OCI-M1 (cell line): ENCODE data around the gene MACROD2.

Experiments used
- DNase-seq: peaks from one replicate; lab custom pipeline; 2025; lab: John Stamatoyannopoulos, UW

Gene MACROD2

GRCh38 chr20:14816471-14816870, 821.2 kb downstream of the MACROD2 start:
- no peak for DNase-seq

GRCh38 chr20:14817101-14817500, 821.8 kb downstream of the MACROD2 start:
- DNase-seq, result no peak

GRCh38 chr20:14820771-14821170, 825.5 kb downstream of the MACROD2 start:
- no peak for DNase-seq

- no peak for DNase-seq
These were observed 825.9 kb downstream of the MACROD2 start for GRCh38 chr20:14821251-14821650.

GRCh38 chr20:14824996-14825395, 829.7 kb downstream of the MACROD2 start:
- DNase-seq, result no peak

- DNase-seq, result no peak
These were observed 831.4 kb downstream of the MACROD2 start for GRCh38 chr20:14826543-14827313.

GRCh38 chr20:14828459-14828858, 833.1 kb downstream of the MACROD2 start:
- DNase-seq, result no peak

GRCh38 chr20:14829906-14830305, 834.6 kb downstream of the MACROD2 start:
- DNase-seq, result no peak

- DNase-seq, result no peak
These were observed 835.1 kb downstream of the MACROD2 start for GRCh38 chr20:14830466-14830865.

GRCh38 chr20:14830899-14831298, 835.6 kb downstream of the MACROD2 start:
- no peak for DNase-seq

- DNase-seq, result no peak
These were observed 837.3 kb downstream of the MACROD2 start for GRCh38 chr20:14832630-14833029.

GRCh38 chr20:14838663-14839628, 843.6 kb downstream of the MACROD2 start:
- DNase-seq, result no peak

GRCh38 chr20:14845199-14846160, 850.2 kb downstream of the MACROD2 start:
- DNase-seq, result no peak

- DNase-seq, result no peak
These were observed 853.5 kb downstream of the MACROD2 start for GRCh38 chr20:14848806-14849205.

GRCh38 chr20:14853079-14853478, 857.8 kb downstream of the MACROD2 start:
- DNase-seq, result no peak

- DNase-seq, result no peak
These were observed 859.9 kb downstream of the MACROD2 start for GRCh38 chr20:14855171-14855570.

GRCh38 chr20:14859627-14860026, 864.3 kb downstream of the MACROD2 start:
- DNase-seq, result no peak

- no peak for DNase-seq
These were observed 865.1 kb downstream of the MACROD2 start for GRCh38 chr20:14860410-14860814.

- no peak for DNase-seq
These were observed 865.8 kb downstream of the MACROD2 start for GRCh38 chr20:14861028-14861699.

- no peak for DNase-seq
These were observed 869.9 kb downstream of the MACROD2 start for GRCh38 chr20:14865169-14865568.

GRCh38 chr20:14865731-14866130, 870.4 kb downstream of the MACROD2 start:
- no peak for DNase-seq
